ENCODE results near the gene SDF2.
"Not testable (repeated sequence)": the region's sequence is repeated elsewhere in the genome, so short reads cannot be mapped to it uniquely, and the experiment has no call there.

Gene SDF2

GRCh38 chr17:28635506-28635905, 26.2 kb downstream of the SDF2 start:
- no peak for DNase-seq (ENCODE audit: extremely low read depth in 1 of 2, low read depth in 1 of 2)

- DNase-seq (ENCODE audit: extremely low read depth in 1 of 2, low read depth in 1 of 2), result no peak
Observed at GRCh38 chr17:28634206-28634865, 27.4 kb downstream of the SDF2 start.

GRCh38 chr17:28626818-28627217, 34.9 kb downstream of the SDF2 start:
- DNase-seq (ENCODE audit: extremely low read depth in 1 of 2, low read depth in 1 of 2), result no peak

- no peak for DNase-seq (ENCODE audit: extremely low read depth in 1 of 2, low read depth in 1 of 2)
Observed at GRCh38 chr17:28624148-28624547, 37.6 kb downstream of the SDF2 start.

GRCh38 chr17:28623696-28624095, 38.0 kb downstream of the SDF2 start:
- DNase-seq (ENCODE audit: extremely low read depth in 1 of 2, low read depth in 1 of 2), result no peak

GRCh38 chr17:28622186-28622585, 39.5 kb downstream of the SDF2 start:
- no peak for DNase-seq (ENCODE audit: extremely low read depth in 1 of 2, low read depth in 1 of 2)

GRCh38 chr17:28620010-28620409, 41.7 kb downstream of the SDF2 start:
- no peak for DNase-seq (ENCODE audit: extremely low read depth in 1 of 2, low read depth in 1 of 2)

- no peak for DNase-seq (ENCODE audit: extremely low read depth in 1 of 2, low read depth in 1 of 2)
Observed at GRCh38 chr17:28618464-28618863, 43.2 kb downstream of the SDF2 start.

GRCh38 chr17:28616281-28616680, 45.4 kb downstream of the SDF2 start:
- no peak for DNase-seq (ENCODE audit: extremely low read depth in 1 of 2, low read depth in 1 of 2)

- DNase-seq (ENCODE audit: extremely low read depth in 1 of 2, low read depth in 1 of 2), result no peak
Observed at GRCh38 chr17:28615260-28615940, 46.3 kb downstream of the SDF2 start.

- no peak for DNase-seq (ENCODE audit: extremely low read depth in 1 of 2, low read depth in 1 of 2)
Observed at GRCh38 chr17:28613931-28614381, 47.8 kb downstream of the SDF2 start, which contains the start of gene RSKR. TSS of gene RSKR (minus strand) at chr17:28614185. CDS start at chr17:28614161, 24 bp downstream.

- DNase-seq (ENCODE audit: extremely low read depth in 1 of 2, low read depth in 1 of 2), result no peak
Observed at GRCh38 chr17:28612936-28613872, 48.5 kb downstream of the SDF2 start.

- no peak for DNase-seq (ENCODE audit: extremely low read depth in 1 of 2, low read depth in 1 of 2)
Observed at GRCh38 chr17:28612531-28612930, 49.2 kb downstream of the SDF2 start.

GRCh38 chr17:28610376-28610775, 51.3 kb downstream of the SDF2 start:
- DNase-seq (ENCODE audit: extremely low read depth in 1 of 2, low read depth in 1 of 2), result no peak

GRCh38 chr17:28604031-28604430, 57.7 kb downstream of the SDF2 start:
- DNase-seq (ENCODE audit: extremely low read depth in 1 of 2, low read depth in 1 of 2), result not testable (repeated sequence)

GRCh38 chr17:28599311-28600184, 62.2 kb downstream of the SDF2 start:
- peak in 1 of 2 donors; percentile 59 for DNase-seq (ENCODE audit: extremely low read depth in 1 of 2, low read depth in 1 of 2)

GRCh38 chr17:28598799-28599310, 62.9 kb downstream of the SDF2 start, which contains the start of gene SPAG5:
TSS of gene SPAG5 (minus strand) at chr17:28599025. CDS start at chr17:28598946, 79 bp downstream.
- DNase-seq (ENCODE audit: extremely low read depth in 1 of 2, low read depth in 1 of 2), result peak; percentile 85 to 89

- DNase-seq (ENCODE audit: extremely low read depth in 1 of 2, low read depth in 1 of 2), result no peak
Observed at GRCh38 chr17:28598389-28598788, 63.3 kb downstream of the SDF2 start.
